HL-60/S4 treated with retinoic acid at 250 ng/mL for 4 days and 3 days (cell line): ENCODE data around the gene SOX6.

Source experiments
- in situ Hi-C: fragments of 300-500 bp; cut with MboI; formaldehyde crosslinking; loops from 2 replicates; pipeline ENCODE4 v1.7.0; 2022; ENCODE audit warnings: low sequenced_read_pairs

Gene SOX6

GRCh38 chr11:16321148-16321547 is 35.2 kb downstream of the SOX6 start:
- in situ Hi-C loops = no loop called here

GRCh38 chr11:16318320-16318719 is 38.0 kb downstream of the SOX6 start:
- in situ Hi-C loops = no loop called here

- in situ Hi-C loops = no loop called here
These were observed 38.6 kb downstream of the SOX6 start for GRCh38 chr11:16317712-16318111.

- in situ Hi-C loops = no loop called here
These were observed 42.5 kb downstream of the SOX6 start for GRCh38 chr11:16313846-16314245.

- in situ Hi-C loops = no loop called here
These were observed 44.0 kb downstream of the SOX6 start for GRCh38 chr11:16312233-16312765.

- in situ Hi-C loops = no loop called here
These were observed 44.5 kb downstream of the SOX6 start for GRCh38 chr11:16311831-16312230.

- in situ Hi-C loops = no loop called here
These were observed 45.4 kb downstream of the SOX6 start for GRCh38 chr11:16310943-16311342.

- in situ Hi-C loops = no loop called here
These were observed 47.1 kb downstream of the SOX6 start for GRCh38 chr11:16309226-16309625.

- in situ Hi-C loops = no loop called here
These were observed 54.9 kb downstream of the SOX6 start for GRCh38 chr11:16301462-16301861.

GRCh38 chr11:16299884-16300782 is 56.2 kb downstream of the SOX6 start:
- in situ Hi-C loops = no loop called here

GRCh38 chr11:16299390-16299789 is 57.0 kb downstream of the SOX6 start:
- in situ Hi-C loops = no loop called here

GRCh38 chr11:16297332-16297731 is 59.0 kb downstream of the SOX6 start:
- in situ Hi-C loops = no loop called here

GRCh38 chr11:16296273-16296672 is 60.1 kb downstream of the SOX6 start:
- in situ Hi-C loops = no loop called here

- in situ Hi-C loops = no loop called here
These were observed 60.8 kb downstream of the SOX6 start for GRCh38 chr11:16295592-16295991.

- in situ Hi-C loops = no loop called here
These were observed 63.1 kb downstream of the SOX6 start for GRCh38 chr11:16293204-16293681.

- in situ Hi-C loops = no loop called here
These were observed 64.0 kb downstream of the SOX6 start for GRCh38 chr11:16292167-16292859.

- in situ Hi-C loops = no loop called here
These were observed 64.6 kb downstream of the SOX6 start for GRCh38 chr11:16291729-16292128.

GRCh38 chr11:16289541-16289940 is 66.8 kb downstream of the SOX6 start:
- in situ Hi-C loops = no loop called here

GRCh38 chr11:16287630-16288280 is 68.6 kb downstream of the SOX6 start:
- in situ Hi-C loops = no loop called here

- in situ Hi-C loops = no loop called here
These were observed 70.3 kb downstream of the SOX6 start for GRCh38 chr11:16286095-16286494.

GRCh38 chr11:16280256-16280682 is 76.1 kb downstream of the SOX6 start:
- in situ Hi-C loops = no loop called here
